Bronchial epithelial cell (primary cell): ENCODE data around the gene BRWD1. TPM values are rescaled to one million over a fixed set of nuclear protein-coding genes. Genes with fewer than 3 reads are reported as not detected.

Experiments
- DNase-seq: peaks from one replicate; pipeline ENCODE4 v3.0.0-alpha.2; 2010; ENCODE audit warnings: low read depth
- FAIRE-seq: peaks from 2 replicates; lab custom pipeline; 2011; peaks lifted over from hg19 to GRCh38; lab: Jason Lieb, UNC
- H3K27me3 ChIP-seq: 2 replicates; pipeline ENCODE4 v1.5.1; 2011; ENCODE audit warnings: low read length; ENCODE audit not compliant: control insufficient read depth, insufficient read depth
- H3K36me3 ChIP-seq: 2 replicates; pipeline ENCODE4 v1.5.1; 2011; ENCODE audit warnings: low read length; ENCODE audit not compliant: control insufficient read depth, insufficient read depth
- H3K4me3 ChIP-seq: 2 replicates; pipeline ENCODE4 v1.5.1; 2011; ENCODE audit warnings: mild to moderate bottlenecking, low read depth, low read length, control low read depth
- total RNA-seq: library from RNA; depleted of rRNA; stranded (reverse); fragments of >200 nt; gene quantifications from 2 replicates; pipeline ENCODE4 v1.2.1, GENCODE V29; 2014
- TF ChIP-seq, protein P1 (sequence below): IDR thresholded peaks from 2 replicates; pipeline ENCODE4 v1.5.1; 2011; ENCODE audit warnings: mild to moderate bottlenecking, moderate library complexity, low read length, control low read depth, inconsistent platforms; ENCODE audit not compliant: insufficient read depth, severe bottlenecking

Gene BRWD1
- total RNA-seq, 1 donor from 2014 or later, result 71.6 TPM

- H3K27me3 ChIP-seq, result no peaks in the 10 kb centered on the region
- no peaks in the 10 kb centered on the region for H3K36me3 ChIP-seq
- FAIRE-seq, result no peak
- DNase-seq, result peak; percentile 13
- no peak overlapping the region for H3K4me3 ChIP-seq
- TF ChIP-seq, protein P1, sequence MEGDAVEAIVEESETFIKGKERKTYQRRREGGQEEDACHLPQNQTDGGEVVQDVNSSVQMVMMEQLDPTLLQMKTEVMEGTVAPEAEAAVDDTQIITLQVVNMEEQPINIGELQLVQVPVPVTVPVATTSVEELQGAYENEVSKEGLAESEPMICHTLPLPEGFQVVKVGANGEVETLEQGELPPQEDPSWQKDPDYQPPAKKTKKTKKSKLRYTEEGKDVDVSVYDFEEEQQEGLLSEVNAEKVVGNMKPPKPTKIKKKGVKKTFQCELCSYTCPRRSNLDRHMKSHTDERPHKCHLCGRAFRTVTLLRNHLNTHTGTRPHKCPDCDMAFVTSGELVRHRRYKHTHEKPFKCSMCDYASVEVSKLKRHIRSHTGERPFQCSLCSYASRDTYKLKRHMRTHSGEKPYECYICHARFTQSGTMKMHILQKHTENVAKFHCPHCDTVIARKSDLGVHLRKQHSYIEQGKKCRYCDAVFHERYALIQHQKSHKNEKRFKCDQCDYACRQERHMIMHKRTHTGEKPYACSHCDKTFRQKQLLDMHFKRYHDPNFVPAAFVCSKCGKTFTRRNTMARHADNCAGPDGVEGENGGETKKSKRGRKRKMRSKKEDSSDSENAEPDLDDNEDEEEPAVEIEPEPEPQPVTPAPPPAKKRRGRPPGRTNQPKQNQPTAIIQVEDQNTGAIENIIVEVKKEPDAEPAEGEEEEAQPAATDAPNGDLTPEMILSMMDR, result peak; percentile 57
Observed at GRCh38 chr21:39153373-39153772, 160.1 kb downstream of the BRWD1 start.

GRCh38 chr21:39152271-39152670 is 161.2 kb downstream of the BRWD1 start:
- TF ChIP-seq, protein P1, result no peak
- FAIRE-seq (no peak), DNase-seq (no peak)
- H3K27me3 ChIP-seq, result no peaks in the 10 kb centered on the region
- H3K36me3 ChIP-seq, result no peaks in the 10 kb centered on the region
- H3K4me3 ChIP-seq, result no peak overlapping the region

DNA sequence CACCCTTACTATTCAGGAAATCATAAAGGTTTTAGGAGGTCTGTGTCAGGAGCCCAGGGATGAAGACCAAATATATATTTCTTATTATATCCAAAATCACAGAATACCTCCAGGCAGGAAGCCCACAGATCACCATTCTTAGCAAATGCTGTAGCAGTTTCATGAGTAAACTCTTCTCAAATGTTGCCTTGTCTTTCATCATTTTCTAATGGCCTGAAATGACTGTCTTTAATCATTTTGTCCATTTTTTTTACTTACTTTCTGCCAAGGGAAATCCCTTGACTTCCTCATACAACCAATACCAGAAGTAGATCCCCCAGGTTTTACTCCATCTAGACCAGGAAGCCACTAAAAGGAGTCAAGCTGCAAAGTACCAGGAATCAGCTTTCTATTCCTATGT is 162.6 kb downstream of the BRWD1 start:
- Histone ChIP-seq H3K4me3 (no peak overlapping the region), H3K36me3 (no peaks in the 10 kb centered on the region), H3K27me3 (no peaks in the 10 kb centered on the region)
- FAIRE-seq (no peak), DNase-seq (no peak)
- TF ChIP-seq, protein P1, result no peak

DNA sequence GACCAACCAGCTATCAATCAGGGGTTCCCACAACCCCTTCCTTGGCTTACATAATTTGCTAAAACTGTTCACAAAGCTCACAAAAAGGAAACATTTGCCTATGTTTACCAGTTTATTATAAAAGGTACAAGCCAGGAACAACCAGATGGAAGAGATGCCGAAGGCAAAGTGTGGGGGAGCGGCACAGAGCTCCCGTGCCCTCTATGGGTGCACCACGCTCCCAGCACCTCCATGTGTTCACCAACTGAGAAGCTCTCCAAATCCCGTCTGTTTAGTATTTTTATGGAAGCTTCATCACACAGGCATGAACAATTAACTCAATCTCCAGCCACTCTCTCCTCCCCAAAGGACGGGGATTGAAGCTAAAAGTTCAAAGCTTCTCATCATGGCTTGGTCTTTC is 163.1 kb downstream of the BRWD1 start:
- Histone ChIP-seq H3K4me3 (no peak overlapping the region), H3K36me3 (no peaks in the 10 kb centered on the region), H3K27me3 (no peaks in the 10 kb centered on the region)
- FAIRE-seq (no peak), DNase-seq (no peak)
- TF ChIP-seq, protein P1, result no peak

GRCh38 chr21:39149882-39150281 is 163.6 kb downstream of the BRWD1 start:
- TF ChIP-seq, protein P1, result no peak
- no peak overlapping the region for H3K4me3 ChIP-seq
- no peaks in the 10 kb centered on the region for H3K27me3 ChIP-seq
- FAIRE-seq (no peak), DNase-seq (no peak)
- H3K36me3 ChIP-seq, result no peaks in the 10 kb centered on the region

DNA sequence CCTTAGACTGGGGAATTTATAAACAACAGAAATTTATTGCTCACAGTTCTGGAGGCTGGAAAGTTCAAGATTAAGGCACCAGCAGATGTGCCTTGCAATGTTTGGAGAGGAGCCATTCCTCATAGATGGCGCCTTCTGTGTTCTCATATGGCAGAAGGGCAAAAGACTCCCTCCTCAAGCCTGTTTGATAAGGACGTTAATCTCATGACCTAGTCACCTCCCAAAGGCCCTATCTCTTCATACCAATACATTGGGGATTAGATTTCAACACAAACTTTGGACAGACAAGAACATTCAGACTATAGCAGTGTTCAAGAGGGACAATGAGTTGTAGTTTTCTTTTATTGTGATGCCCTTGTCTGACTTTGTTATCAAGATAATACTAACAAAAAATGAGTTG is 164.5 kb downstream of the BRWD1 start:
- TF ChIP-seq, protein P1, result no peak
- FAIRE-seq (no peak), DNase-seq (no peak)
- H3K27me3 ChIP-seq, result no peaks in the 10 kb centered on the region
- no peak overlapping the region for H3K4me3 ChIP-seq
- no peaks in the 10 kb centered on the region for H3K36me3 ChIP-seq
